K562 (cell line): ENCODE results near the gene SPINK4. TPM values are rescaled to one million over a fixed set of nuclear protein-coding genes. Genes with fewer than 3 reads are reported as not detected.

ENCODE experiments used
- BRD4 ChIP-seq: fragments of 200-600 bp; sonication (generic); IDR thresholded peaks from 2 replicates; pipeline ENCODE4 v1.6.1; 2017; ENCODE audit warnings: inconsistent platforms
- GMEB1 ChIP-seq: fragments of 250-450 bp; sonication (Bioruptor Pico); IDR thresholded peaks from 2 replicates; pipeline ENCODE4 v1.4.0; 2020; ENCODE audit warnings: mild to moderate bottlenecking
- MYC ChIP-seq, 2 experiments: fragments of 250-450 bp in 1 of 2; sonication (Bioruptor Pico) in 1 of 2; IDR thresholded peaks; 2 replicates each; pipeline versions ENCODE4 v1.5.1 to v1.6.1; 2012 to 2021; ENCODE audit warnings: low read depth in 2 of 2, borderline replicate concordance in 1 of 2, improper control_type of control experiment in 1 of 2, low read length in 1 of 2, mild to moderate bottlenecking in 1 of 2, moderate library complexity in 1 of 2
- RREB1 ChIP-seq: fragments of 250-450 bp; sonication (Bioruptor Pico); IDR thresholded peaks from 2 replicates; pipeline ENCODE4 v1.4.0; 2020
- ZNF277 ChIP-seq: fragments of 250-450 bp; sonication (Bioruptor Pico); IDR thresholded peaks from 2 replicates; pipeline ENCODE4 v1.8.0; 2022; ENCODE audit warnings: inconsistent platforms, mild to moderate bottlenecking, moderate library complexity, borderline replicate concordance
- polyA plus RNA-seq, 8 experiments: library from polyadenylated mRNA; depleted of rRNA in 4 of 8; stranded (reverse) in 5 of 8; unstranded in 3 of 8; fragments of >200 nt; fragmentation: Nextera tagmentation in 2 of 8; fragmentation: Illumina TruSeq in 1 of 8; extraction: Ambion mirVana in 2 of 8; extraction: Trizol in 1 of 8; gene quantifications; 2 replicates each; pipeline versions ENCODE4 v1.2.1 to v1.2.3, GENCODE V29; 2011 to 2014; ENCODE audit warnings: inconsistent platforms in 1 of 8, missing spikeins in 1 of 8
- total RNA-seq, 7 experiments: library from RNA; depleted of rRNA in 6 of 7; stranded (reverse); fragments of >200 nt in 6 of 7; fragmentation: Illumina TruSeq in 2 of 7; extraction: Trizol in 2 of 7; gene quantifications; 2 replicates each; pipeline versions ENCODE4 v1.2.1 to v1.2.3, GENCODE V29; 2011 to 2021; ENCODE audit warnings: low replicate concordance in 1 of 7
- TF ChIP-seq, protein P1 (sequence below): sonication (generic); formaldehyde crosslinking; IDR thresholded peaks from 2 replicates; pipeline ENCODE4 v1.8.1; 2023; ENCODE audit warnings: mild to moderate bottlenecking, missing genetic modification reagents
- TF ChIP-seq, protein P2 (sequence below), 2 experiments: fragments of 450-650 bp; IDR thresholded peaks; 2 replicates each; pipeline ENCODE4 v1.6.1; 2016

Gene SPINK4
- total and polyA plus RNA-seq, 9 of the 15 experiments (the other 6 are each of a cell fraction or from before 2014, with no cell fraction given) = 0.74 to 5.5 (median 2.1) TPM; not detected in 2

- TF ChIP-seq, protein P1, sequence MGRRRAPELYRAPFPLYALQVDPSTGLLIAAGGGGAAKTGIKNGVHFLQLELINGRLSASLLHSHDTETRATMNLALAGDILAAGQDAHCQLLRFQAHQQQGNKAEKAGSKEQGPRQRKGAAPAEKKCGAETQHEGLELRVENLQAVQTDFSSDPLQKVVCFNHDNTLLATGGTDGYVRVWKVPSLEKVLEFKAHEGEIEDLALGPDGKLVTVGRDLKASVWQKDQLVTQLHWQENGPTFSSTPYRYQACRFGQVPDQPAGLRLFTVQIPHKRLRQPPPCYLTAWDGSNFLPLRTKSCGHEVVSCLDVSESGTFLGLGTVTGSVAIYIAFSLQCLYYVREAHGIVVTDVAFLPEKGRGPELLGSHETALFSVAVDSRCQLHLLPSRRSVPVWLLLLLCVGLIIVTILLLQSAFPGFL (CRISPR knock-in tag) = no peak
- TF ChIP-seq MYC (IDR thresholded peaks at IDR 0.05; ENCODE audit: low read depth, low read length) (0 out of 2 replicates have a peak, but pooled peaks have one; percentile 6), MYC (CRISPR knock-in tag; IDR thresholded peaks at IDR 0.05; ENCODE audit: borderline replicate concordance, low read depth) (no peak), ZNF277 (CRISPR knock-in tag) (no peak), RREB1 (CRISPR knock-in tag) (no peak), GMEB1 (no peak), BRD4 (no peak)
- TF ChIP-seq, protein P2, sequence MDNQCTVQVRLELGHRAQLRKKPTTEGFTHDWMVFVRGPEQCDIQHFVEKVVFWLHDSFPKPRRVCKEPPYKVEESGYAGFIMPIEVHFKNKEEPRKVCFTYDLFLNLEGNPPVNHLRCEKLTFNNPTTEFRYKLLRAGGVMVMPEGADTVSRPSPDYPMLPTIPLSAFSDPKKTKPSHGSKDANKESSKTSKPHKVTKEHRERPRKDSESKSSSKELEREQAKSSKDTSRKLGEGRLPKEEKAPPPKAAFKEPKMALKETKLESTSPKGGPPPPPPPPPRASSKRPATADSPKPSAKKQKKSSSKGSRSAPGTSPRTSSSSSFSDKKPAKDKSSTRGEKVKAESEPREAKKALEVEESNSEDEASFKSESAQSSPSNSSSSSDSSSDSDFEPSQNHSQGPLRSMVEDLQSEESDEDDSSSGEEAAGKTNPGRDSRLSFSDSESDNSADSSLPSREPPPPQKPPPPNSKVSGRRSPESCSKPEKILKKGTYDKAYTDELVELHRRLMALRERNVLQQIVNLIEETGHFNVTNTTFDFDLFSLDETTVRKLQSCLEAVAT (IDR thresholded peaks at IDR 0.05) = 0 out of 4 replicates have a peak, but pooled peaks of 1 of the 2 experiments have one; percentile 5
Observed at GRCh38 chr9:33263131-33264002, 23.4 kb downstream of the SPINK4 start (continued).
